ENCODE results near the gene ZNF282.
"Not testable (repeated sequence)": the region's sequence is repeated elsewhere in the genome, so short reads cannot be mapped to it uniquely, and the experiment has no call there.

Gene ZNF282

GRCh38 chr7:149225656-149226055, 30.3 kb downstream of the ZNF282 start:
- no peak for DNase-seq

GRCh38 chr7:149226366-149226765, 31.0 kb downstream of the ZNF282 start:
- DNase-seq = not testable (repeated sequence)

- no peak for DNase-seq
Measured at GRCh38 chr7:149226840-149227494, 31.6 kb downstream of the ZNF282 start.

- DNase-seq = peak; percentile 10
Measured at GRCh38 chr7:149228831-149229471, 33.6 kb downstream of the ZNF282 start.

GRCh38 chr7:149229526-149229925, 34.2 kb downstream of the ZNF282 start:
- DNase-seq = peak; percentile 45

- no peak for DNase-seq
Measured at GRCh38 chr7:149232362-149232761, 37.0 kb downstream of the ZNF282 start.

GRCh38 chr7:149233655-149234204, 38.4 kb downstream of the ZNF282 start:
- DNase-seq = not testable (repeated sequence)

GRCh38 chr7:149237502-149237901, 42.2 kb downstream of the ZNF282 start:
- no peak for DNase-seq

GRCh38 chr7:149238051-149238450, 42.7 kb downstream of the ZNF282 start:
- DNase-seq = no peak

- DNase-seq = peak; percentile 96
Measured at GRCh38 chr7:149239345-149240143, 44.2 kb downstream of the ZNF282 start, which contains the start of gene ZNF212. ZNF212 (plus strand) TSS chr7:149239651; CDS start chr7:149239779, 128 bp downstream.

GRCh38 chr7:149240637-149241036, 45.3 kb downstream of the ZNF282 start:
- DNase-seq = no peak

GRCh38 chr7:149241696-149242095, 46.4 kb downstream of the ZNF282 start:
- no peak for DNase-seq

GRCh38 chr7:149245244-149245643, 49.9 kb downstream of the ZNF282 start:
- DNase-seq = no peak

GRCh38 chr7:149245744-149246143, 50.4 kb downstream of the ZNF282 start:
- DNase-seq = no peak

GRCh38 chr7:149248777-149249176, 53.4 kb downstream of the ZNF282 start:
- DNase-seq = no peak

- DNase-seq = not testable (repeated sequence)
Measured at GRCh38 chr7:149250151-149250550, 54.8 kb downstream of the ZNF282 start.

GRCh38 chr7:149251518-149251917, 56.2 kb downstream of the ZNF282 start:
- DNase-seq = not testable (repeated sequence)

GRCh38 chr7:149252378-149252777, 57.0 kb downstream of the ZNF282 start:
- no peak for DNase-seq

GRCh38 chr7:149253665-149254064, 58.3 kb downstream of the ZNF282 start:
- no peak for DNase-seq

- no peak for DNase-seq
Measured at GRCh38 chr7:149254181-149254858, 59.0 kb downstream of the ZNF282 start.

- no peak for DNase-seq
Measured at GRCh38 chr7:149255174-149255573, 59.8 kb downstream of the ZNF282 start.

GRCh38 chr7:149256568-149256967, 61.2 kb downstream of the ZNF282 start:
- DNase-seq = no peak

GRCh38 chr7:149257146-149257545, 61.8 kb downstream of the ZNF282 start:
- DNase-seq = no peak

Data from eye (tissue), 1 donor.